ENCODE results near the gene GP1BB. TPM values are rescaled to one million over a fixed set of nuclear protein-coding genes. Genes with fewer than 3 reads are reported as not detected.

The GP1BB gene
- polyA plus RNA-seq, 4 donors = 0.67 to 2.0 (median 1.3) TPM

- H3K4me3 ChIP-seq (ENCODE audit: low read depth in 1 of 3, low read length in 3 of 3) = no peak overlapping the region
- H3K9me3 ChIP-seq (ENCODE audit: control insufficient read depth in 2 of 2, insufficient read depth in 1 of 2, low read depth in 1 of 2, low read length in 1 of 2) = no peaks in the 10 kb centered on the region
- 26 to 32% (median 29%) methylated on average over 14 of the region's 14 CpGs for WGBS, 3 donors
- no peak for FAIRE-seq
- H3K36me3 ChIP-seq (ENCODE audit: control insufficient read depth in 3 of 3, insufficient read depth in 2 of 3, low read depth in 1 of 3, low read length in 3 of 3) = no peaks in the 10 kb centered on the region
- no peak overlapping the region for H3K27ac ChIP-seq (ENCODE audit: low read depth in 1 of 3, low read length in 2 of 3)
- H3K4me1 ChIP-seq (ENCODE audit: control insufficient read depth in 3 of 3, insufficient read depth in 2 of 3, low read depth in 1 of 3, low read length in 2 of 3) = no peaks in the 10 kb centered on the region
- peaks cover 0 to 2% (median 0%) of the 10 kb centered on the region in 3 donors for H3K27me3 ChIP-seq (ENCODE audit: control insufficient read depth in 3 of 3, insufficient read depth in 3 of 3, low read length in 3 of 3)
- DNase-seq = peak; percentile 9 to 29
Observed at GRCh38 chr22:19679522-19680101, 43.7 kb upstream of the GP1BB start.

GRCh38 chr22:19680287-19680881 is 43.0 kb upstream of the GP1BB start:
- 83 to 89% (median 85%) methylated on average over 15 to 16 of the region's 16 CpGs for WGBS, 3 donors
- FAIRE-seq = no peak
- no peaks in the 10 kb centered on the region for H3K9me3 ChIP-seq (ENCODE audit: control insufficient read depth in 2 of 2, insufficient read depth in 1 of 2, low read depth in 1 of 2, low read length in 1 of 2)

GRCh38 chr22:19680911-19681862 is 42.2 kb upstream of the GP1BB start:
- Histone ChIP-seq H3K36me3 (ENCODE audit: control insufficient read depth in 3 of 3, insufficient read depth in 2 of 3, low read depth in 1 of 3, low read length in 3 of 3) (no peaks in the 10 kb centered on the region), H3K27ac (ENCODE audit: low read depth in 1 of 3, low read length in 2 of 3) (no peak overlapping the region), H3K4me1 (ENCODE audit: control insufficient read depth in 3 of 3, insufficient read depth in 2 of 3, low read depth in 1 of 3, low read length in 2 of 3) (no peaks in the 10 kb centered on the region), H3K9me3 (ENCODE audit: control insufficient read depth in 2 of 2, insufficient read depth in 1 of 2, low read depth in 1 of 2, low read length in 1 of 2) (no peaks in the 10 kb centered on the region), H3K27me3 (ENCODE audit: control insufficient read depth in 3 of 3, insufficient read depth in 3 of 3, low read length in 3 of 3) (no peaks in the 10 kb centered on the region), H3K4me3 (ENCODE audit: low read depth in 1 of 3, low read length in 3 of 3) (no peak overlapping the region)
- WGBS, 3 donors = 78 to 86% (median 82%) methylated on average over 11 of the region's 11 CpGs
- DNase-seq = no peak
- no peak for FAIRE-seq

More at GRCh38 chr22:19680287-19680881, 43.0 kb upstream of the GP1BB start:
- Histone ChIP-seq H3K36me3 (ENCODE audit: control insufficient read depth in 3 of 3, insufficient read depth in 2 of 3, low read depth in 1 of 3, low read length in 3 of 3) (no peaks in the 10 kb centered on the region), H3K27me3 (ENCODE audit: control insufficient read depth in 3 of 3, insufficient read depth in 3 of 3, low read length in 3 of 3) (no peaks in the 10 kb centered on the region), H3K4me3 (ENCODE audit: low read depth in 1 of 3, low read length in 3 of 3) (no peak overlapping the region), H3K4me1 (ENCODE audit: control insufficient read depth in 3 of 3, insufficient read depth in 2 of 3, low read depth in 1 of 3, low read length in 2 of 3) (no peaks in the 10 kb centered on the region), H3K27ac (ENCODE audit: low read depth in 1 of 3, low read length in 2 of 3) (no peak overlapping the region)
- no peak for DNase-seq

- 84 to 86% (median 86%) methylated on average over 6 of the region's 6 CpGs for WGBS, 3 donors
- DNase-seq (no peak), FAIRE-seq (no peak)
- no peak overlapping the region for H3K4me3 ChIP-seq (ENCODE audit: low read depth in 1 of 3, low read length in 3 of 3)
- no peaks in the 10 kb centered on the region for H3K36me3 ChIP-seq (ENCODE audit: control insufficient read depth in 3 of 3, insufficient read depth in 2 of 3, low read depth in 1 of 3, low read length in 3 of 3)
- no peaks in the 10 kb centered on the region for H3K9me3 ChIP-seq (ENCODE audit: control insufficient read depth in 2 of 2, insufficient read depth in 1 of 2, low read depth in 1 of 2, low read length in 1 of 2)
- no peaks in the 10 kb centered on the region for H3K4me1 ChIP-seq (ENCODE audit: control insufficient read depth in 3 of 3, insufficient read depth in 2 of 3, low read depth in 1 of 3, low read length in 2 of 3)
- H3K27ac ChIP-seq (ENCODE audit: low read depth in 1 of 3, low read length in 2 of 3) = no peak overlapping the region
- H3K27me3 ChIP-seq (ENCODE audit: control insufficient read depth in 3 of 3, insufficient read depth in 3 of 3, low read length in 3 of 3) = no peaks in the 10 kb centered on the region
Observed at GRCh38 chr22:19681863-19682245, 41.5 kb upstream of the GP1BB start.

- no peak overlapping the region for H3K4me3 ChIP-seq (ENCODE audit: low read depth in 1 of 3, low read length in 3 of 3)
- H3K4me1 ChIP-seq (ENCODE audit: control insufficient read depth in 3 of 3, insufficient read depth in 2 of 3, low read depth in 1 of 3, low read length in 2 of 3) = no peaks in the 10 kb centered on the region
- H3K27ac ChIP-seq (ENCODE audit: low read depth in 1 of 3, low read length in 2 of 3) = no peak overlapping the region
- peaks cover 0 to 8% (median 0%) of the 10 kb centered on the region in 3 donors for H3K27me3 ChIP-seq (ENCODE audit: control insufficient read depth in 3 of 3, insufficient read depth in 3 of 3, low read length in 3 of 3)
- 88 to 90% (median 88%) methylated on average over 7 of the region's 7 CpGs for WGBS, 3 donors
- no peaks in the 10 kb centered on the region for H3K9me3 ChIP-seq (ENCODE audit: control insufficient read depth in 2 of 2, insufficient read depth in 1 of 2, low read depth in 1 of 2, low read length in 1 of 2)
- no peak for DNase-seq
- no peak for FAIRE-seq
- H3K36me3 ChIP-seq (ENCODE audit: control insufficient read depth in 3 of 3, insufficient read depth in 2 of 3, low read depth in 1 of 3, low read length in 3 of 3) = no peaks in the 10 kb centered on the region
Observed at GRCh38 chr22:19686946-19687345, 36.4 kb upstream of the GP1BB start.

- Histone ChIP-seq H3K27me3 (ENCODE audit: control insufficient read depth in 3 of 3, insufficient read depth in 3 of 3, low read length in 3 of 3) (peaks cover 0 to 8% (median 0%) of the 10 kb centered on the region in 3 donors), H3K9me3 (ENCODE audit: control insufficient read depth in 2 of 2, insufficient read depth in 1 of 2, low read depth in 1 of 2, low read length in 1 of 2) (no peaks in the 10 kb centered on the region), H3K4me1 (ENCODE audit: control insufficient read depth in 3 of 3, insufficient read depth in 2 of 3, low read depth in 1 of 3, low read length in 2 of 3) (no peaks in the 10 kb centered on the region), H3K27ac (ENCODE audit: low read depth in 1 of 3, low read length in 2 of 3) (no peak overlapping the region), H3K4me3 (ENCODE audit: low read depth in 1 of 3, low read length in 3 of 3) (no peak overlapping the region), H3K36me3 (ENCODE audit: control insufficient read depth in 3 of 3, insufficient read depth in 2 of 3, low read depth in 1 of 3, low read length in 3 of 3) (no peaks in the 10 kb centered on the region)
- 43 to 60% (median 44%) methylated on average over 22 of the region's 22 CpGs for WGBS, 3 donors
- peak in 1 of 2 donors; percentile 13 for DNase-seq
- no peak for FAIRE-seq
Observed at GRCh38 chr22:19687561-19688300, 35.6 kb upstream of the GP1BB start.

GRCh38 chr22:19688301-19689290 is 34.7 kb upstream of the GP1BB start:
- Histone ChIP-seq H3K36me3 (ENCODE audit: control insufficient read depth in 3 of 3, insufficient read depth in 2 of 3, low read depth in 1 of 3, low read length in 3 of 3) (no peaks in the 10 kb centered on the region), H3K9me3 (ENCODE audit: control insufficient read depth in 2 of 2, insufficient read depth in 1 of 2, low read depth in 1 of 2, low read length in 1 of 2) (no peaks in the 10 kb centered on the region), H3K27me3 (ENCODE audit: control insufficient read depth in 3 of 3, insufficient read depth in 3 of 3, low read length in 3 of 3) (peaks cover 0 to 8% (median 0%) of the 10 kb centered on the region in 3 donors), H3K4me1 (ENCODE audit: control insufficient read depth in 3 of 3, insufficient read depth in 2 of 3, low read depth in 1 of 3, low read length in 2 of 3) (no peaks in the 10 kb centered on the region), H3K27ac (ENCODE audit: low read depth in 1 of 3, low read length in 2 of 3) (no peak overlapping the region), H3K4me3 (ENCODE audit: low read depth in 1 of 3, low read length in 3 of 3) (no peak overlapping the region)
- WGBS, 3 donors = 67 to 78% (median 67%) methylated on average over 21 of the region's 21 CpGs
- DNase-seq (no peak), FAIRE-seq (no peak)
